Activated T-helper 9 cell treated with anti-CD3 and anti-CD28 coated beads, Interleukin-2, amount 50 U/mL, for 16 hours (primary cell): ENCODE measurements around the gene GANC.

Source experiments
- DNase-seq: peaks from one replicate; pipeline ENCODE4 v3.0.0-alpha.2; 2020; ENCODE audit warnings: low read depth

The GANC gene

GRCh38 chr15:42384597-42384996, 111.6 kb downstream of the GANC start:
- DNase-seq, result no peak

GRCh38 chr15:42385206-42385979, 112.4 kb downstream of the GANC start:
- DNase-seq, result no peak

DNA sequence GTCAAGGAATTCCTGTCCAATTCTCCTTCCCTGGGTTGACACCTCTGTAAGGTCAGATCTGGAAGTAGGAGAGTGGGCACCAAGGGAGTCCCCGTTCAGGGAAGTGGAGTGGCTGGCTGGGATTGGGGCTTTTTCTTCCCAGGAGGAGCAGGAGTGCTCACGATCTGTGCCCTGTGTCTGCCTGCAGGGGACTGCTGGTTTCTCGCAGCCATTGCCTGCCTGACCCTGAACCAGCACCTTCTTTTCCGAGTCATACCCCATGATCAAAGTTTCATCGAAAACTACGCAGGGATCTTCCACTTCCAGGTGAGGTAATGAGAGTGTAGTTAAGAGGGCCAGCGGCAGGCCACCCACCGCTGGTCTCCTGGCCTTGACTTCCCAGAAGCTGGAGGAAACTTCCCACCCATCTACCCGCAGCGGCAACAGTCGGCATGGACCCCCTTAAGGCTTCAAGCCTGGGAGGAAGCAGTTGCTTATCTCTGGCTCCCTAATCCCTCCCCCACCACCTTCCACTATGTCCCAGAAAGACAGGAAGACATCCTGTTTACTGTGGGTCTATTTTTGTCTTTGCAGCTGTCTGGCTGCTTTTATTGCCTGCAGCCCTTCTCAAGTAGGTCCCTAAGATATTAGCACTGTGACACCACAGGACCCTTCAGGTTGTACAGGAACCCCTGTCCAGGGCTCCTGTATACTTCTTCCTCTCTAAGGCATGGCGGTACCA, 113.1 kb downstream of the GANC start:
- no peak for DNase-seq

GRCh38 chr15:42387603-42388002, 114.6 kb downstream of the GANC start:
- DNase-seq, result no peak

DNA sequence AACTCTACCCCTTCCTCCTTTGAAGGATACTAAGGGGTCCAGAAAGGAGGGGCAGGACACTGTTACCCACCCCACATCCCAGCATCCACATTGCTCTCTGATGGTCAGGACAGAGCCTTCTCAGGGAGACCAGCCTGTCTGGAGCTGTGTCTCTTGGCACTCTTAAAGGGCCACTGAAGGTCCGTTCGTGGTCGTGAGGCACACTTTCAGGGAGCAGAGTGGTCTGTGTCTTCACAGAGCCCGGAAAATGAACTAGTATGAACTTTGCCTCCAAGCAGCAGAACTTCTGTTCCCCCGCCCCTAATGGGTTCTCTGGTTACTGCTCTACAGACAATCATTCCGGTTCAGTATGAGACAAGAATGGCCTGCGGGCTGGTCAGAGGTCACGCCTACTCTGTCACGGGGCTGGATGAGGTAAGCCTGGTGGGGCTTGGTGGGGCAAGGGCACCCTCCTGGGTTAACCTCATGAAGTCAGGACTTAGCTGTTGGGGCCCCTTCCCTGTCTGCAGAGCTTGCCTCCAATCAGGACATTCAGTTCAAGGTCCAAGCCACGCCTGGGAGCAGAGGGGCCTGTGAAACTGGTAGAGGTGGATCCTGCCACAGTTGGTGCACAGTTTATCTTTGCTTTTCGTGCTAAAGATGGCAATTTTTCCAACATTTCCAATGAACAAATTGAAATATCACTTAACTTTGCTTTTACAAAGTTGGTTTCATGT, 119.5 kb downstream of the GANC start:
- no peak for DNase-seq

GRCh38 chr15:42394106-42394505, 121.1 kb downstream of the GANC start:
- no peak for DNase-seq

DNA sequence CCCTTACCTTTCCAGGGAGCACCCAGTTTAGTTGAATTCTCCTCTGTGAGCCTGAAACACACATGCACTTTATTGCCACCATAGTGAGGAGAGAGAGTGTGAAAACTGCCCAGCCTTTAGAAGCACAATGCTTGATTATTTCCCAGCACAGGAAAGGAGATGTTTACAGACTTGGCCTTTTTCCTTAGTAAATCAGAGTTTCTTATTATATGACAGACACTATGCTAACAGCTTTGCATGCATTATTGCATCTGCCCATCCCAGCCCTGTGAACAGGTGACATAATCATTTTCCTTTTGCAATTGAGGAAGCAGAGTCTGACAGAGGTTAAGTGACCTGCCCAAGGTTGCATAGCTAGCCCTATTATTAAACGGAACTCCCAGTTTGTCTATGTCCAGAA, 122.8 kb downstream of the GANC start:
- no peak for DNase-seq

- no peak for DNase-seq
These were observed 128.8 kb downstream of the GANC start for GRCh38 chr15:42401544-42402454.

- no peak for DNase-seq
These were observed 129.6 kb downstream of the GANC start for GRCh38 chr15:42402455-42403205.

DNA sequence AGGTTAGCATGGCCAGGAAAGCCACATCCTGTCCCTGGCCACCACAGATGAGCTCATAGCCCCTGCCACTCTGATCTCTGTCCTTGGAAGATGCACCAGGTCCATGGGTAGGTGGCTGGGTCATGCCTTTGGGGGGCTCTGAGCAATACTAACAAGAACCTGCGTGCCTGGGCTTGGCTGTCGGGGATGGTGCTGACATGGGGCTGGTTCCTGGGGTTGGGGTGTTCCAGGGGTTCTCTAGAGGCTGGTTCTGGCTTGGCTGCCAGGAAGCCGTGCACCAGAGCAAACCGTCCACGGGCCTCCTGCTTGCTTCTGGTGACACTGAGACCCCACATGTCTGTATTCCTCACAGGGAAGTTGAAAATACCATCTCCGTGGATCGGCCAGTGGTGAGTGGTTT, 130.4 kb downstream of the GANC start:
- no peak for DNase-seq

- no peak for DNase-seq
These were observed 131.6 kb downstream of the GANC start for GRCh38 chr15:42404461-42405235.

DNA sequence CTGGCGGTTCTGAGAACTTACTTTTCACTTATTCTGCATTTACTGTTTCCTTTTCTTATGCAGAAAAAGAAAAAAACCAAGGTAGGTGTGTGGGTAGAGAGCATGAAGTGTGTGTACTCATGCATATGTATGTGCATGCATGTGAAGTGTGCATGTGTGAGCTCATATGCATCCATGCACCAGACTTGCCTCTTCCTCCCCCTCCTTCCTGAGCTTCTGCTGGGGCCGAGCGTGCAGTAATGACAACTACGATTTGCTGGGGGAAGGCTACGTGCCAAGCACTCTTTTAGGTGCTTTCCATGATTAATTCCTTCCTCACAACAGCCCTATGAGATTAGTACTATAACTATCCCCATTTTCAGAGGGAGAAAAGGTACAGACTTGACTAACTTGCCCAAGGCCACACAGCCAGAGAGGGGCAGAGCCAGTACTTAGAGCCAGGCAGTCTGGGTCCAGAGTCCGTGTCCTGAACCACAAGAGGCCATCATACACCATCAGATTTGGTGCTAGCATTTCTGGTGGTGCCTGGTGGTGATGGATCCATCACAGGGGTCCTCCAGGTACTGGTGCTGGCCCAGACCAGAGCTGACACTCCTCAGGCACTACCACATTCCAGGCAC, 133.0 kb downstream of the GANC start:
- DNase-seq, result no peak
